Endothelial cell of umbilical vein (primary cell): ENCODE measurements around the gene DHX16. TPM values are rescaled to one million over a fixed set of nuclear protein-coding genes. Genes with fewer than 3 reads are reported as not detected.

Experiments used
- BruUV-seq: library from RNA; stranded (reverse); fragments of 400-500 nt; replicated peaks from 2 replicates; lab custom pipeline; 2021; lab: Mats Ljungman, UMichigan
- CTCF ChIA-PET: fragments of 300-600, 350-600 bp; sonication (Branson Sonifier 250); formaldehyde crosslinking; loops from one replicate; lab custom pipeline; 2021; ENCODE audit warnings: antibody characterized with exemption, inconsistent platforms; lab: Charles Lee
- POLR2A ChIA-PET: fragments of 300-600, 350-600 bp; sonication (Branson Sonifier 250); formaldehyde crosslinking; loops from one replicate; lab custom pipeline; 2021; ENCODE audit warnings: antibody characterized with exemption, inconsistent platforms; lab: Charles Lee
- DNase-seq: peaks from one replicate; pipeline ENCODE4 v3.0.0-alpha.2; 2011; ENCODE audit warnings: low read depth, low spot score
- FAIRE-seq: peaks from 2 replicates; lab custom pipeline; 2011; peaks lifted over from hg19 to GRCh38; lab: Jason Lieb, UNC
- H2AFZ ChIP-seq: 2 replicates; pipeline ENCODE4 v1.6.0; 2012; ENCODE audit warnings: low read depth, low read length, control low read depth, inconsistent platforms
- H3K27ac ChIP-seq: 2 replicates; pipeline ENCODE4 v1.5.1; 2011; ENCODE audit warnings: low read depth, mild to moderate bottlenecking, control low read depth, low read length, moderate library complexity; ENCODE audit not compliant: insufficient read depth
- H3K27me3 ChIP-seq, 2 experiments: 2 replicates each; pipeline versions ENCODE4 v1.6.0 to v1.6.1; 2011; ENCODE audit warnings: low read length in 2 of 2, mixed read lengths in 1 of 2; ENCODE audit not compliant: control insufficient read depth in 2 of 2, insufficient read depth in 2 of 2
- H3K36me3 ChIP-seq, 2 experiments: 2 replicates in 1 of 2; 3 replicates in 1 of 2; pipeline ENCODE4 v1.5.1; 2011; ENCODE audit warnings: low read length in 2 of 2, mild to moderate bottlenecking in 1 of 2, moderate library complexity in 1 of 2; ENCODE audit not compliant: control insufficient read depth in 2 of 2, insufficient read depth in 2 of 2; ENCODE audit errors: extremely low read depth in 1 of 2
- H3K4me1 ChIP-seq: 3 replicates; pipeline ENCODE4 v1.5.1; 2011; ENCODE audit warnings: mild to moderate bottlenecking, low read length; ENCODE audit not compliant: control insufficient read depth, insufficient read depth; ENCODE audit errors: extremely low read depth
- H3K4me2 ChIP-seq: 2 replicates; pipeline ENCODE4 v1.6.1; 2011; ENCODE audit warnings: low read length, control low read depth, mixed read lengths; ENCODE audit not compliant: insufficient read depth
- H3K4me3 ChIP-seq, 3 experiments: fragments of 200-600 bp in 1 of 3; sonication (generic), shearing (Covaris generic) in 1 of 3; replicated peaks in 1 of 3; 2 replicates each; pipeline ENCODE4 v1.5.1; 2011 to 2016; ENCODE audit warnings: control low read depth in 3 of 3, low read length in 3 of 3, mild to moderate bottlenecking in 2 of 3, inconsistent platforms in 1 of 3, low read depth in 1 of 3, moderate library complexity in 1 of 3; ENCODE audit not compliant: insufficient read depth in 1 of 3
- H3K79me2 ChIP-seq: 2 replicates; pipeline ENCODE4 v1.6.0; 2012; ENCODE audit warnings: low read length, inconsistent platforms; ENCODE audit not compliant: control insufficient read depth, insufficient read depth
- H3K9ac ChIP-seq: replicated peaks from 2 replicates; pipeline ENCODE3; 2011; ENCODE audit warnings: low read length, control low read depth; ENCODE audit not compliant: insufficient read depth; ENCODE audit errors: extremely low read depth
- H3K9me1 ChIP-seq: replicated peaks from 3 replicates; pipeline ENCODE4 v1.6.0; 2011; ENCODE audit warnings: mild to moderate bottlenecking, low read length; ENCODE audit not compliant: control insufficient read depth, insufficient read depth; ENCODE audit errors: extremely low read depth
- H3K9me3 ChIP-seq: replicated peaks from 2 replicates; pipeline ENCODE4 v1.5.1; 2012; ENCODE audit warnings: low read length, inconsistent platforms; ENCODE audit not compliant: control insufficient read depth, insufficient read depth
- H4K20me1 ChIP-seq: replicated peaks from 2 replicates; pipeline ENCODE3; 2011; ENCODE audit warnings: mild to moderate bottlenecking, low read length; ENCODE audit not compliant: control insufficient read depth, insufficient read depth; ENCODE audit errors: extremely low read depth
- CTCF ChIP-seq, 2 donors: IDR thresholded peaks; 1 replicate in 1 of 2; 2 replicates in 1 of 2; pipeline ENCODE4 v1.5.1; 2011; ENCODE audit warnings: low read length in 2 of 2, mild to moderate bottlenecking in 2 of 2, moderate library complexity in 2 of 2, control low read depth in 1 of 2, inconsistent platforms in 1 of 2, low read depth in 1 of 2; ENCODE audit not compliant: insufficient read depth in 1 of 2; ENCODE audit errors: extremely low read depth in 1 of 2
- EZH2 ChIP-seq: IDR thresholded peaks from 2 replicates; pipeline ENCODE4 v1.6.1; 2012; ENCODE audit warnings: borderline replicate concordance, low read depth, mild to moderate bottlenecking, moderate library complexity, low read length, inconsistent platforms; ENCODE audit not compliant: severe bottlenecking
- FOS ChIP-seq: IDR thresholded peaks from 2 replicates; pipeline ENCODE4 v1.6.1; 2011; ENCODE audit warnings: mild to moderate bottlenecking, low read length, moderate library complexity, borderline replicate concordance; ENCODE audit not compliant: insufficient read depth
- GATA2 ChIP-seq: IDR thresholded peaks from 2 replicates; pipeline ENCODE4 v1.7.0; 2011; ENCODE audit warnings: low read depth, mild to moderate bottlenecking, moderate library complexity, mixed read lengths, low read length; ENCODE audit not compliant: insufficient read length, insufficient read depth
- MYC ChIP-seq: IDR thresholded peaks from one replicate; pipeline ENCODE4 v1.6.1; 2011; ENCODE audit warnings: mild to moderate bottlenecking, low read depth, low read length
- POLR2AphosphoS5 ChIP-seq: IDR thresholded peaks from 2 replicates; pipeline ENCODE4 v1.6.1; 2012; ENCODE audit warnings: low read depth, mild to moderate bottlenecking, control low read depth, low read length, moderate library complexity; ENCODE audit not compliant: insufficient read depth
- dilution Hi-C: fragments of 300-500 bp; cut with MboI; formaldehyde crosslinking; loops from one replicate; pipeline ENCODE4 v1.15.0; 2019; ENCODE audit warnings: low sequenced_read_pairs; ENCODE audit not compliant: extremely low pct_ligation_motif_present
- intact Hi-C: fragments of 100-400 bp; cut with micrococcal nuclease; formaldehyde crosslinking; loops from one replicate; pipeline ENCODE4 v1.10.0; 2022
- polyA plus RNA-seq, 4 experiments: library from polyadenylated mRNA; depleted of rRNA in 3 of 4; stranded (reverse) in 3 of 4; unstranded in 1 of 4; fragments of >200 nt; gene quantifications; 2 replicates each; pipeline versions ENCODE4 v1.2.1 to v1.2.3, GENCODE V29; 2011 to 2012; ENCODE audit warnings: missing spikeins in 1 of 4
- total RNA-seq: library from RNA; stranded (reverse); gene quantifications from 2 replicates; pipeline ENCODE4 v1.2.3, GENCODE V29; 2021

Gene DHX16
- total and polyA plus RNA-seq, 2 donors (not counting 3 experiments of a cell fraction or from before 2014, with no cell fraction given) = 38.2 to 66.5 TPM

- Histone ChIP-seq H2AFZ (no peak overlapping the region), H3K27ac (no peak overlapping the region), H3K9me1 (no peaks in the 10 kb centered on the region), H3K4me2 (no peak overlapping the region), H3K36me3 (peaks cover 3 to 17% of the 10 kb centered on the region in 2 experiments), H3K27me3 (no peaks in the 10 kb centered on the region), H3K9me3 (no peaks in the 10 kb centered on the region), H3K79me2 (peaks cover 5% of the 10 kb centered on the region), H3K4me1 (peaks cover 7% of the 10 kb centered on the region), H3K9ac (no peak overlapping the region), H4K20me1 (no peaks in the 10 kb centered on the region), H3K4me3 (no peak overlapping the region)
- POLR2A ChIA-PET = interaction anchor here (0.5 kb wide), 1 partner anchor 33 kb away, joined by 6 read pairs; no protein-coding TSS in a partner anchor
- dilution Hi-C loops (no loop called here), intact Hi-C loops (no loop called here)
- CTCF ChIA-PET = interaction anchor here (2.1 kb wide), 1 partner anchor 33 kb away, joined by 11 read pairs; no protein-coding TSS in a partner anchor
- BruUV-seq = no TSS peak
- no peak for TF ChIP-seq EZH2
- no peak for TF ChIP-seq GATA2
- TF ChIP-seq POLR2AphosphoS5 = no peak
- no peak for TF ChIP-seq MYC
- TF ChIP-seq CTCF (IDR thresholded peaks at IDR 0.05; ENCODE audit: extremely low read depth in 1 of 2, insufficient read depth in 1 of 2, low read depth in 1 of 2, low read length in 2 of 2) = no peak
- no peak for TF ChIP-seq FOS
- FAIRE-seq (no peak), DNase-seq (no peak)
Measured at GRCh38 chr6:30711758-30712380, 39.1 kb upstream of the DHX16 start.
